Activated T-helper 1 cell treated with anti-CD3 and anti-CD28 coated beads, Interleukin-12 subunit alpha, Interleukin-12 subunit beta, Interleukin-2, Interleukin-4 antibody, amounts not matched to agents 30 ng/mL and 10 ng/mL and 1 ng/mL, durations not matched to agents 14 hours and 24 hours and 36 hours (primary cell): ENCODE results near the gene DYNC2H1. TPM values are rescaled to one million over a fixed set of nuclear protein-coding genes. Genes with fewer than 3 reads are reported as not detected.

Experiments used
- DNase-seq: peaks from one replicate; pipeline ENCODE4 v3.0.0; 2021; ENCODE audit warnings: low spot score
- H3K27ac Mint-ChIP-seq: one replicate; pipeline ENCODE4 v1.8.0; 2021; ENCODE audit warnings: mild to moderate bottlenecking, mixed read lengths
- H3K27me3 Mint-ChIP-seq: one replicate; pipeline ENCODE4 v1.8.0; 2022; ENCODE audit warnings: mild to moderate bottlenecking, moderate library complexity, mixed read lengths; ENCODE audit not compliant: insufficient read depth
- H3K36me3 Mint-ChIP-seq: one replicate; pipeline ENCODE4 v1.8.0; 2021; ENCODE audit warnings: low read depth, mixed read lengths
- H3K4me1 Mint-ChIP-seq: one replicate; pipeline ENCODE4 v1.8.0; 2021; ENCODE audit warnings: low read depth, mixed read lengths
- H3K4me3 Mint-ChIP-seq: one replicate; pipeline ENCODE4 v1.8.0; 2021; ENCODE audit warnings: mild to moderate bottlenecking, moderate library complexity, mixed read lengths
- H3K9me3 Mint-ChIP-seq: one replicate; pipeline ENCODE4 v1.8.0; 2021; ENCODE audit warnings: mixed read lengths
- intact Hi-C: fragments of 100-400 bp; cut with micrococcal nuclease; formaldehyde crosslinking; loops from one replicate; pipeline ENCODE4 v1.15.1; 2024
- total RNA-seq: library from RNA; stranded (reverse); gene quantifications from 2 replicates; pipeline ENCODE4 v1.2.3, GENCODE V29; 2022

DYNC2H1 gene
- total RNA-seq, 1 donor from 2014 or later, result 1.1 TPM

DNA sequence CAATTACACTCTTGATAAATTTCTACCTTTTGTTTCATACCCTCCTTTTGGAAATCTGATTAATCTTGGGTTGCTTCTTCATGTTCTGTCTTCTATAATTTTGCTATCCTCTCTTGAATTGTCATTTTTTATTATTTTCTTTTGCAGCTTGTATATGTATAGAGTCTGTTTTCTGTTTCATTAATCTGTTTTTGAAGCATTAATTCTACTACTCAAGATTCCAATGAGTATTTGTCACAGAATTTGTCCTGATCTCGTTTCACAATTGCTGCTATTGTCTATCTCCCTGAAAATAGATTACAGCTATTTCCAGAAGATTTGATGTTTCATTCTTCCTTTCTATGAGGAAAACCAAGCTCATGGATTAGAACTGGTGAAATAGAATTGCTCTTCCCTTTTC is 406.1 kb downstream of the DYNC2H1 start:
- Mint-ChIP-seq H3K4me3 (no peak overlapping the region), H3K36me3 (no peaks in the 10 kb centered on the region), H3K4me1 (no peaks in the 10 kb centered on the region), H3K27ac (no peak overlapping the region), H3K9me3 (no peaks in the 10 kb centered on the region), H3K27me3 (no peaks in the 10 kb centered on the region)
- intact Hi-C loops, result no loop called here
- no peak for DNase-seq

DNA sequence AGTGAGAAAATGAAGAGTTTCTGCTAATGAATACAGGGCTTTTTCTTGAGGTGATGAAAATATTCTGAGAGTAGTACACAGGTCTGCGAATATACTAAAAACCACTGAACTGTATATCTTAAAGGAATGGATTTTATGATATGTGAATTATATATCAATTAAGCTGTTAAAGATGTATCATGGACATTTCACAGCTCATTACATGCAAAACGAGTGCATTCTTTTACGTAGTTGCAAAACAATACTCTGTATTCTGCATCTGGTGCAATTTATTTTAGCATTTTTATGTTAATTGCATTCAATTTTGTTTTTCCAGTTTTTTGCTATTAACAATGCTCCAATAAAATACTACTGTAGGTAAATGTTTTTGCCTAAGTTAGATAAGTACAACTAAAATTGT is 411.6 kb downstream of the DYNC2H1 start:
- Mint-ChIP-seq H3K36me3 (no peaks in the 10 kb centered on the region), H3K27ac (no peak overlapping the region), H3K27me3 (no peaks in the 10 kb centered on the region), H3K4me3 (no peak overlapping the region), H3K4me1 (no peaks in the 10 kb centered on the region), H3K9me3 (no peaks in the 10 kb centered on the region)
- DNase-seq, result no peak
- intact Hi-C loops, result no loop called here

DNA sequence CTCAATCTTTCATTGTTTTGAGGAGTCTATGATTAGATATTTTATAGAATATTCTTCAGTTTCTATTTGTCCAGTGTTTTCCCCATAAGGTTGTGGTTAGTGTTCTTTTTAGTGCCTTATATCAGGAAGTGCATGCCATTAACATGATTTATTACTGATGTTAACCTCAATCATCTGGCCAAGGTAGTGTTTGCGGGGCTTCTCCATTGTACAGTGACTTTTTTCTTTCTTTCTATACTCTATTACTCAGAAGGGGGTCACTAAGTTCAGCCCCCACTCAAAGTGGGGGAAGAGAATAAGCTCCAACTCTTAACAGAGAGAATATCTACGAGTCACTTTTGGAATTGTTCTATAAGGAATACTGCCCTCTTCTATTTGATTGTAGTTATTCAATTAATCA is 415.8 kb downstream of the DYNC2H1 start:
- Mint-ChIP-seq H3K4me3 (no peak overlapping the region), H3K27ac (no peak overlapping the region), H3K27me3 (no peaks in the 10 kb centered on the region), H3K4me1 (no peaks in the 10 kb centered on the region), H3K36me3 (no peaks in the 10 kb centered on the region), H3K9me3 (no peaks in the 10 kb centered on the region)
- DNase-seq, result no peak
- intact Hi-C loops, result no loop called here

DNA sequence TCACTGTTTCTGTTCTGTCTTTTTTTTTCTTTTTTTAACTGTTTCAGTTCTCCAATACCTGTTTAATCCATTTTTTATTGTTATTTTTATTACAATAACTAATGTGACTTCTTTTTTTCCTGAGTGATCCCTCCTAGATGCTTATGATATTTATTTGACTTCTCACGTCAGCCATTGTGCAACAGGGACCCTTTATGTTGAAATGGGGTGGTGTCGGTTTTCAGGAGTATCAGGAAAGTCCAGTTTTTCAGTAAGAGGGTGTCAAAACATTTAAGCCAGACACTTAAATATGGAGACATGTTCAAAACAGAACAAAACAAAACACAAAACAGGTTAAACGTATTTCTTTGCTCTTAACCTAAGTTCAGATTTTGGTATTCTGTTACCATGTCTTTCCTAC is 418.8 kb downstream of the DYNC2H1 start:
- Mint-ChIP-seq H3K27ac (no peak overlapping the region), H3K9me3 (no peaks in the 10 kb centered on the region), H3K27me3 (no peaks in the 10 kb centered on the region), H3K36me3 (no peaks in the 10 kb centered on the region), H3K4me3 (no peak overlapping the region), H3K4me1 (no peaks in the 10 kb centered on the region)
- DNase-seq, result no peak
- intact Hi-C loops, result no loop called here

DNA sequence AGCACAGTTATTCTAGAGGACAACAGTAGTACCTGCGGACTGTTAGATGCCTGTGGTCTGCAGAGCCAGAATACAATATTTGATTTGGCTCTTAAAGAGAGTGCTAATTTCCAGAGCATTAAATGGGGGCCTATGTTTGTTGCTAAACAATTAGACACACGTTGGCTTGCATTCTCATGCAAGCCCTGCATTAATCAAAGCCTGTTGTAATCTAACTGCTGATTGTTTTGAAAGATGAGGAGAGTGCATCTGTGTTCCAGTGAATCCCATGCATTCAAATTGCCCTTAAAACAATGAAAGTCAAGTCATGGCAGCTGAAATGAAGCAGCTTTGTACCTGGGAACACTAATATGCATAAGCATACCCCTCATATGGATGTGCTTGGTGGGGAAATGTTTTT is 419.4 kb downstream of the DYNC2H1 start:
- Mint-ChIP-seq H3K27ac (no peak overlapping the region), H3K4me1 (no peaks in the 10 kb centered on the region), H3K4me3 (no peak overlapping the region), H3K36me3 (no peaks in the 10 kb centered on the region), H3K9me3 (no peaks in the 10 kb centered on the region), H3K27me3 (no peaks in the 10 kb centered on the region)
- no peak for DNase-seq
- intact Hi-C loops, result no loop called here

DNA sequence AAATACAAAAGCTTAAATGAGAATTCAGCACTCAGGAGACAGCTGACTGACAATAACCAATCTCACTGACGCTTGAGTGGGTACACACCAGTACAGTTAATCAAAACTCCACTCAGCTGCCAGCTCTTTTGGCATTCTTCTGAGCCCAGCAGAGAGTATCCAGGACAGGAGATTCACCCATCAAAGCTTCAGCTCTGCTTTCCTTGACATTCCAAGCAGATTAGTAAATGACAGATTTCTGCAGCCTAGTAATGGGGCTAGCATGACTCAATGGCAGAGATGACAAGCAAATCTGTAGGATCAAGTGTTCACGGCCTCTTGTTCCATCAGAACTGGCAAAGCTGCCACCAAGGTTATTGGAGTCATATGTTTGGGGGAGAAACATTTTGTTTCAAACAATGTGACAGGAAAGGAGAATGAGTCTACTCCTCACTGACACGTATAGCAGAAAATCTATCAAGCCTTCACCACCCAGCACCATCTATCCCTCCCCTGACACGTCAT is 420.0 kb downstream of the DYNC2H1 start:
- no peaks in the 10 kb centered on the region for H3K9me3 Mint-ChIP-seq
- intact Hi-C loops, result no loop called here
- no peaks in the 10 kb centered on the region for H3K27me3 Mint-ChIP-seq

More for the DNA sequence above, 420.0 kb downstream of the DYNC2H1 start:
- Mint-ChIP-seq H3K36me3 (no peaks in the 10 kb centered on the region), H3K27ac (no peak overlapping the region), H3K4me3 (no peak overlapping the region), H3K4me1 (no peaks in the 10 kb centered on the region)
- no peak for DNase-seq

Other genes with a start within 250 kb of the DYNC2H1 start
- gene MMP12, start 234.4 kb upstream of the DYNC2H1 start, total RNA-seq, result 0.10 TPM in 1 of 2 replicates, not detected in the other
- not detected in 2 replicates for gene MMP13, start 153.7 kb upstream of the DYNC2H1 start, total RNA-seq
- gene DCUN1D5, start 17.3 kb upstream of the DYNC2H1 start, total RNA-seq, result 73.9 and 78.9 TPM in 2 replicates